GM21529 (cell line): ENCODE results near the gene SSTR3.
"Not testable (repeated sequence)": the region's sequence is repeated elsewhere in the genome, so short reads cannot be mapped to it uniquely, and the experiment has no call there.

ENCODE experiments used
- ATAC-seq: cut with Tn5 transposase; IDR thresholded peaks from one replicate; pipeline ENCODE4 v1.9.1; 2021; ENCODE audit not compliant: unreplicated experiment

The SSTR3 gene

GRCh38 chr22:37182949-37183245 lies 29.4 kb downstream of the SSTR3 start:
- ATAC-seq, result no peak

GRCh38 chr22:37182101-37182948 lies 30.0 kb downstream of the SSTR3 start:
- ATAC-seq, result no peak

- no peak for ATAC-seq
Measured at GRCh38 chr22:37181681-37182080, 30.6 kb downstream of the SSTR3 start.

- ATAC-seq, result no peak
Measured at GRCh38 chr22:37180531-37181231, 31.6 kb downstream of the SSTR3 start.

GRCh38 chr22:37179622-37180420 lies 32.5 kb downstream of the SSTR3 start:
- no peak for ATAC-seq

- no peak for ATAC-seq
Measured at GRCh38 chr22:37179126-37179470, 33.2 kb downstream of the SSTR3 start.

- no peak for ATAC-seq
Measured at GRCh38 chr22:37178350-37179125, 33.7 kb downstream of the SSTR3 start.

- ATAC-seq, result no peak
Measured at GRCh38 chr22:37177755-37178154, 34.5 kb downstream of the SSTR3 start.

- no peak for ATAC-seq
Measured at GRCh38 chr22:37177221-37177620, 35.1 kb downstream of the SSTR3 start.

GRCh38 chr22:37176464-37177061 lies 35.7 kb downstream of the SSTR3 start:
- ATAC-seq, result no peak

- no peak for ATAC-seq
Measured at GRCh38 chr22:37175414-37176281, 36.6 kb downstream of the SSTR3 start.

GRCh38 chr22:37174964-37175363 lies 37.3 kb downstream of the SSTR3 start:
- no peak for ATAC-seq

- ATAC-seq, result no peak
Measured at GRCh38 chr22:37173709-37174108, 38.6 kb downstream of the SSTR3 start.

GRCh38 chr22:37172266-37173245 lies 39.7 kb downstream of the SSTR3 start:
- ATAC-seq, result no peak

GRCh38 chr22:37171662-37172061 lies 40.6 kb downstream of the SSTR3 start:
- no peak for ATAC-seq

GRCh38 chr22:37170689-37171405 lies 41.4 kb downstream of the SSTR3 start:
- not testable (repeated sequence) for ATAC-seq

GRCh38 chr22:37169947-37170688 lies 42.2 kb downstream of the SSTR3 start:
- ATAC-seq, result no peak
